IMR-90 (cell line): ENCODE results near the gene SPPL3. TPM values are rescaled to one million over a fixed set of nuclear protein-coding genes. Genes with fewer than 3 reads are reported as not detected.

ENCODE experiments used
- ATAC-seq: fragments of 200-7000 bp; cut with Tn5 transposase; 2 replicates; pipeline ENCODE4 v1.9.1; 2020; ENCODE audit warnings: low read depth, mild to moderate bottlenecking, moderate library complexity
- BruUV-seq: library from RNA; stranded (reverse); fragments of 400-500 nt; replicated peaks from 2 replicates; lab custom pipeline; 2021; lab: Mats Ljungman, UMichigan
- CTCF ChIA-PET: fragments of 300-600 bp; formaldehyde crosslinking; extraction: SDS; loops from one replicate; lab custom pipeline; 2021; ENCODE audit warnings: antibody characterized with exemption; lab: Yijun Ruan, JAX
- POLR2A ChIA-PET: fragments of 300-600 bp; sonication (Branson Sonifier 250); formaldehyde crosslinking; loops from one replicate; lab custom pipeline; 2022; ENCODE audit warnings: antibody characterized with exemption; ENCODE audit not compliant: unreplicated experiment; lab: Charles Lee
- DNase-seq: peaks from one replicate; pipeline ENCODE4 v3.0.0; 2013
- H2AFZ ChIP-seq: replicated peaks from 2 replicates; pipeline ENCODE3; 2013; ENCODE audit warnings: low read length, mild to moderate bottlenecking; ENCODE audit not compliant: poor library complexity
- H2AK5ac ChIP-seq: 2 replicates; pipeline ENCODE4 v1.6.1; 2013; ENCODE audit warnings: low read depth, low read length, inconsistent platforms
- H2AK9ac ChIP-seq: replicated peaks from 2 replicates; pipeline ENCODE3; 2013; ENCODE audit warnings: mild to moderate bottlenecking, low read depth, low read length, moderate library complexity; ENCODE audit not compliant: poor library complexity
- H2BK120ac ChIP-seq: 2 replicates; pipeline ENCODE4 v1.6.1; 2013; ENCODE audit warnings: low read depth, low read length, inconsistent platforms
- H2BK15ac ChIP-seq: 3 replicates; pipeline ENCODE4 v1.6.1; 2013; ENCODE audit warnings: low read depth, low read length, inconsistent platforms
- H2BK20ac ChIP-seq: 2 replicates; pipeline ENCODE4 v1.6.1; 2013; ENCODE audit warnings: low read depth, mild to moderate bottlenecking, inconsistent platforms, low read length, moderate library complexity
- H2BK5ac ChIP-seq: 2 replicates; pipeline ENCODE4 v1.6.1; 2013; ENCODE audit warnings: mild to moderate bottlenecking, low read depth, low read length, inconsistent platforms; ENCODE audit not compliant: poor library complexity, severe bottlenecking
- H3K14ac ChIP-seq: replicated peaks from 2 replicates; pipeline ENCODE4 v1.6.1; 2013; ENCODE audit warnings: low read depth, low read length, inconsistent platforms
- H3K18ac ChIP-seq: 2 replicates; pipeline ENCODE4 v1.6.1; 2013; ENCODE audit warnings: low read depth, low read length, control low read depth
- H3K23ac ChIP-seq: 2 replicates; pipeline ENCODE4 v1.6.1; 2013; ENCODE audit warnings: low read depth, low read length, inconsistent platforms
- H3K27ac ChIP-seq: 2 replicates; pipeline ENCODE4 v1.5.1; 2013; ENCODE audit warnings: mild to moderate bottlenecking, control low read depth, low read length; ENCODE audit not compliant: insufficient read depth
- H3K27me3 ChIP-seq: 2 replicates; pipeline ENCODE4 v1.6.1; 2013; ENCODE audit warnings: low read length; ENCODE audit not compliant: control insufficient read depth, insufficient read depth
- H3K36me3 ChIP-seq: 2 replicates; pipeline ENCODE4 v1.6.1; 2013; ENCODE audit warnings: low read length, mixed read lengths; ENCODE audit not compliant: control insufficient read depth, insufficient read depth
- H3K4ac ChIP-seq: 2 replicates; pipeline ENCODE4 v1.6.1; 2013; ENCODE audit warnings: low read depth, low read length, inconsistent platforms
- H3K4me1 ChIP-seq: 2 replicates; pipeline ENCODE4 v1.6.1; 2013; ENCODE audit warnings: low read length, mixed read lengths; ENCODE audit not compliant: control insufficient read depth, insufficient read depth
- H3K4me2 ChIP-seq: 2 replicates; pipeline ENCODE4 v1.6.1; 2013; ENCODE audit warnings: low read depth, mild to moderate bottlenecking, control low read depth, low read length, moderate library complexity
- H3K4me3 ChIP-seq: 2 replicates; pipeline ENCODE4 v1.5.1; 2013; ENCODE audit warnings: low read depth, mild to moderate bottlenecking, control low read depth, low read length, moderate library complexity; ENCODE audit not compliant: insufficient read depth
- H3K56ac ChIP-seq: 2 replicates; pipeline ENCODE4 v1.6.1; 2013; ENCODE audit warnings: low read length, inconsistent platforms; ENCODE audit not compliant: insufficient read depth; ENCODE audit errors: extremely low read depth
- H3K79me1 ChIP-seq, 2 experiments: 2 replicates each; pipeline ENCODE4 v1.6.1; 2013; ENCODE audit warnings: low read length in 2 of 2, inconsistent platforms in 1 of 2, low read depth in 1 of 2
- H3K9ac ChIP-seq: 2 replicates; pipeline ENCODE4 v1.6.1; 2013; ENCODE audit warnings: low read depth, low read length, control low read depth
- H3K9me1 ChIP-seq: 2 replicates; pipeline ENCODE4 v1.6.1; 2013; ENCODE audit warnings: low read length, inconsistent platforms; ENCODE audit not compliant: insufficient read depth
- H3K9me3 ChIP-seq: 2 replicates; pipeline ENCODE4 v1.6.1; 2013; ENCODE audit warnings: low read length; ENCODE audit not compliant: control insufficient read depth, insufficient read depth
- H4K20me1 ChIP-seq: 2 replicates; pipeline ENCODE4 v1.6.1; 2013; ENCODE audit warnings: low read length, inconsistent platforms; ENCODE audit not compliant: insufficient read depth
- H4K5ac ChIP-seq: 2 replicates; pipeline ENCODE4 v1.6.1; 2013; ENCODE audit warnings: mild to moderate bottlenecking, low read depth, low read length, control low read depth
- H4K8ac ChIP-seq, 2 experiments: 2 replicates each; pipeline ENCODE4 v1.6.1; 2013; ENCODE audit warnings: low read depth in 2 of 2, low read length in 2 of 2, control low read depth in 1 of 2, inconsistent platforms in 1 of 2
- H4K91ac ChIP-seq: 2 replicates; pipeline ENCODE4 v1.6.1; 2013; ENCODE audit warnings: low read depth, low read length, inconsistent platforms; ENCODE audit not compliant: insufficient read depth
- CHD1 ChIP-seq: IDR thresholded peaks from 2 replicates; pipeline ENCODE4 v1.6.1; 2012; ENCODE audit warnings: low read depth, low read length, improper control_type of control experiment
- MAZ ChIP-seq: IDR thresholded peaks from 2 replicates; pipeline ENCODE4 v1.6.1; 2012; ENCODE audit warnings: low read depth, mild to moderate bottlenecking, low read length, improper control_type of control experiment, moderate library complexity, borderline replicate concordance
- NFE2L2 ChIP-seq: fragments of 150-350 bp; IDR thresholded peaks from 2 replicates; pipeline ENCODE4 v1.6.1; 2016; ENCODE audit warnings: low read depth, mild to moderate bottlenecking, low read length
- RFX5 ChIP-seq: IDR thresholded peaks from 2 replicates; pipeline ENCODE4 v1.8.0; 2012; ENCODE audit warnings: low read depth, mild to moderate bottlenecking, low read length, moderate library complexity
- SMC3 ChIP-seq: fragments of 150-350 bp; IDR thresholded peaks from 2 replicates; pipeline ENCODE4 v1.6.1; 2016; ENCODE audit warnings: low read depth, mild to moderate bottlenecking, antibody characterized with exemption, low read length, moderate library complexity
- WGBS, 2 experiments: methylation state at CpG; one replicate each; pipeline versions ENCODE4 v1.1.5 to v1.1.7; 2013; ENCODE audit warnings: missing lambda C conversion rate in 2 of 2; ENCODE audit not compliant: insufficient read length in 1 of 2; ENCODE audit errors: extremely low coverage in 2 of 2; 5-methylcytosine and 5-hydroxymethylcytosine counted together
- dilution Hi-C: fragments of 300-500 bp; cut with HindIII; formaldehyde crosslinking; loops from one replicate; pipeline ENCODE4 v1.14.3; 2018; ENCODE audit warnings: low sequenced_read_pairs; ENCODE audit not compliant: unreplicated experiment
- in situ Hi-C: fragments of 300-500 bp; cut with MboI; formaldehyde crosslinking; loops from 3 replicates; pipeline ENCODE4 v1.14.3; 2019; ENCODE audit warnings: low sequenced_read_pairs, inconsistent platforms, mixed read lengths
- intact Hi-C: fragments of 100-400 bp; cut with micrococcal nuclease; formaldehyde crosslinking; loops from 2 replicates; pipeline ENCODE4 v1.10.0; 2022
- polyA plus RNA-seq, 3 experiments: library from polyadenylated mRNA; depleted of rRNA; stranded (reverse); fragments of >200 nt; gene quantifications; 2 replicates each; pipeline ENCODE4 v1.2.3, GENCODE V29; 2012; ENCODE audit warnings: low replicate concordance in 1 of 3
- total RNA-seq: library from RNA; depleted of rRNA; stranded (reverse); fragments of >200 nt; gene quantifications from 2 replicates; pipeline ENCODE4 v1.2.3, GENCODE V29; 2012
- TF ChIP-seq, protein P1 (sequence below): fragments of 150-350 bp; IDR thresholded peaks from 2 replicates; pipeline ENCODE4 v1.6.1; 2017; ENCODE audit warnings: mild to moderate bottlenecking, antibody characterized with exemption, low read length, low read depth
- TF ChIP-seq, protein P2 (sequence below): conservative IDR thresholded peaks from 2 replicates; pipeline ENCODE4 v1.5.1; 2012; ENCODE audit warnings: mild to moderate bottlenecking, low read depth, low read length, improper control_type of control experiment

SPPL3 gene
- total and polyA plus RNA-seq, 2 of the 4 experiments (the other 2 are of a cell fraction) = 1.6 to 18.0 TPM

DNA sequence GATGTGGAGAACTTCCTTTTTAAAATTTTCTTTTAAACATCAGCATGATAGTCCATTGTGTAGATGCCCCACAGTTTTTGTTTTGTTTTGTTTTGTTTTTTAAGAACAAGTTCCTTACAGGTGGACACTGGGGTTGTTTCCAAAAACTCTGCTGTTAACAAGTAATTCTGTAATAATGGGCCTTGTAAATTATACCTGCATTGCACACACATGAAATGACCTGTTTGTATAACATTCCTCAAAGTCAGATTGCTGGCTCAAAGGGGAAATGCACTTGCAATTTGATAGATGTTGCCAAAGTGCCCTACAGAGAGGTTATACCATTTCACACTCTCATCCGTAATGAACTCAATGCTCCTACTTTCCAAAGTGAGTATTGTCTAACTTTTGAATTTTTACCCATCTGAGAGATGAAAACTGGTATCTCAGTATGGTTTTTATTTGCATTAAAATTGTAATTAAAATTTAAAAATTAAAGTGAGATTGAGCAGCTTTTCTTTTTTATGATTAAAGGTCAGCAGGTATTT is 89.2 kb downstream of the SPPL3 start:
- H4K8ac ChIP-seq = no peak overlapping the region
- intact Hi-C loops = no loop called here
- H3K4me1 ChIP-seq = no peaks in the 10 kb centered on the region
- H3K27ac ChIP-seq = no peak overlapping the region
- no peak overlapping the region for H3K23ac ChIP-seq
- dilution Hi-C loops = no loop called here
- no peak overlapping the region for H2AFZ ChIP-seq
- no peaks in the 10 kb centered on the region for H3K9me3 ChIP-seq
- no peaks in the 10 kb centered on the region for H3K36me3 ChIP-seq
- TF ChIP-seq CHD1 = no peak
- TF ChIP-seq, protein P1, sequence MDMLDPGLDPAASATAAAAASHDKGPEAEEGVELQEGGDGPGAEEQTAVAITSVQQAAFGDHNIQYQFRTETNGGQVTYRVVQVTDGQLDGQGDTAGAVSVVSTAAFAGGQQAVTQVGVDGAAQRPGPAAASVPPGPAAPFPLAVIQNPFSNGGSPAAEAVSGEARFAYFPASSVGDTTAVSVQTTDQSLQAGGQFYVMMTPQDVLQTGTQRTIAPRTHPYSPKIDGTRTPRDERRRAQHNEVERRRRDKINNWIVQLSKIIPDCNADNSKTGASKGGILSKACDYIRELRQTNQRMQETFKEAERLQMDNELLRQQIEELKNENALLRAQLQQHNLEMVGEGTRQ = no peak
- TF ChIP-seq NFE2L2 = no peak
- no peak for TF ChIP-seq SMC3
- TF ChIP-seq RFX5 = no peak
- TF ChIP-seq, protein P2, sequence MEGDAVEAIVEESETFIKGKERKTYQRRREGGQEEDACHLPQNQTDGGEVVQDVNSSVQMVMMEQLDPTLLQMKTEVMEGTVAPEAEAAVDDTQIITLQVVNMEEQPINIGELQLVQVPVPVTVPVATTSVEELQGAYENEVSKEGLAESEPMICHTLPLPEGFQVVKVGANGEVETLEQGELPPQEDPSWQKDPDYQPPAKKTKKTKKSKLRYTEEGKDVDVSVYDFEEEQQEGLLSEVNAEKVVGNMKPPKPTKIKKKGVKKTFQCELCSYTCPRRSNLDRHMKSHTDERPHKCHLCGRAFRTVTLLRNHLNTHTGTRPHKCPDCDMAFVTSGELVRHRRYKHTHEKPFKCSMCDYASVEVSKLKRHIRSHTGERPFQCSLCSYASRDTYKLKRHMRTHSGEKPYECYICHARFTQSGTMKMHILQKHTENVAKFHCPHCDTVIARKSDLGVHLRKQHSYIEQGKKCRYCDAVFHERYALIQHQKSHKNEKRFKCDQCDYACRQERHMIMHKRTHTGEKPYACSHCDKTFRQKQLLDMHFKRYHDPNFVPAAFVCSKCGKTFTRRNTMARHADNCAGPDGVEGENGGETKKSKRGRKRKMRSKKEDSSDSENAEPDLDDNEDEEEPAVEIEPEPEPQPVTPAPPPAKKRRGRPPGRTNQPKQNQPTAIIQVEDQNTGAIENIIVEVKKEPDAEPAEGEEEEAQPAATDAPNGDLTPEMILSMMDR = no peak
- TF ChIP-seq MAZ = no peak
- H2BK15ac ChIP-seq = no peak overlapping the region
- H4K91ac ChIP-seq = no peak overlapping the region
- no peak overlapping the region for H4K5ac ChIP-seq
- CTCF ChIA-PET = interaction anchor here (1.4 kb wide), 1 partner anchor 14 kb away, joined by 4 read pairs; no protein-coding TSS in a partner anchor
- H3K9ac ChIP-seq = no peak overlapping the region
- H4K20me1 ChIP-seq = peaks cover 17% of the 10 kb centered on the region; the same call in 1 of the 2 replicates
- no peak overlapping the region for H3K4me3 ChIP-seq
- POLR2A ChIA-PET = no interaction called here
- no peak overlapping the region for H2BK5ac ChIP-seq
- no peak overlapping the region for H2AK5ac ChIP-seq
- DNase-seq (no peak), ATAC-seq (no peak)
- H3K79me1 ChIP-seq = peaks cover 18 to 23% of the 10 kb centered on the region in 2 experiments; a peak in 3 of 4 replicates
- H3K14ac ChIP-seq = no peak overlapping the region
- no peak overlapping the region for H2BK20ac ChIP-seq
- no peak overlapping the region for H2BK120ac ChIP-seq
- H3K18ac ChIP-seq = no peak overlapping the region
- H3K4ac ChIP-seq = no peak overlapping the region
- no peaks in the 10 kb centered on the region for H3K9me1 ChIP-seq
- WGBS, 2 experiments = no CpG with 5 or more reads among the region's 1 CpG
- H3K4me2 ChIP-seq = no peak overlapping the region
- no peak overlapping the region for H2AK9ac ChIP-seq
- in situ Hi-C loops = no loop called here
- no peak overlapping the region for H3K56ac ChIP-seq
- no TSS peak for BruUV-seq
- H3K27me3 ChIP-seq = no peaks in the 10 kb centered on the region
